Psoas muscle (tissue), 8 donors: Measurements from ENCODE around the gene PTEN. TPM values are rescaled to one million over a fixed set of nuclear protein-coding genes. Genes with fewer than 3 reads are reported as not detected.
"Not testable (repeated sequence)": the region's sequence is repeated elsewhere in the genome, so short reads cannot be mapped to it uniquely, and the experiment has no call there.

Experiments
- ATAC-seq, 4 donors: fragments of 200-7000 bp; cut with Tn5 transposase; one replicate each; pipeline ENCODE4 v1.9.1; 2020; ENCODE audit warnings: moderate library complexity in 3 of 4, mild to moderate bottlenecking in 2 of 4
- DNase-seq, 2 donors: peaks; one replicate each; pipeline ENCODE4 v3.0.0-alpha.2; 2020
- H3K27ac ChIP-seq: fragments of 200-600 bp; one replicate; pipeline ENCODE4 v1.8.0; 2022
- H3K27me3 ChIP-seq, 3 donors: fragments of 200-600 bp in 1 of 3; one replicate each; pipeline versions ENCODE4 v1.6.1 to v1.8.0; 2013 to 2022; ENCODE audit warnings: low read length in 2 of 3, mild to moderate bottlenecking in 2 of 3, moderate library complexity in 1 of 3; ENCODE audit not compliant: insufficient read depth in 3 of 3
- H3K36me3 ChIP-seq, 2 donors: fragments of 200-600 bp in 1 of 2; one replicate each; pipeline versions ENCODE4 v1.6.1 to v1.8.0; 2013 to 2022; ENCODE audit warnings: low read depth in 1 of 2, mild to moderate bottlenecking in 1 of 2, moderate library complexity in 1 of 2; ENCODE audit not compliant: insufficient read depth in 1 of 2
- H3K4me1 ChIP-seq: fragments of 200-600 bp; one replicate; pipeline ENCODE4 v1.8.0; 2022
- H3K4me3 ChIP-seq: fragments of 200-600 bp; one replicate; pipeline ENCODE4 v1.8.0; 2022; ENCODE audit warnings: mild to moderate bottlenecking
- H3K9me3 ChIP-seq: fragments of 200-600 bp; one replicate; pipeline ENCODE4 v1.8.0; 2022
- CTCF ChIP-seq: fragments of 200-600 bp; IDR thresholded peaks from one replicate; pipeline ENCODE4 v1.8.0; 2022; ENCODE audit warnings: antibody characterized with exemption
- WGBS, 3 donors: extraction: QIAGEN DNeasy Blood & Tissue Kit; methylation state at CpG; one replicate each; pipeline versions ENCODE4 v1.1.6 to v1.1.7; 2013; 5-methylcytosine and 5-hydroxymethylcytosine counted together
- intact Hi-C, 2 donors: fragments of 100-400 bp; cut with DNase I; formaldehyde crosslinking; loops; one replicate each; pipeline versions ENCODE4 v1.11.0 to v1.14.2; 2022
- polyA plus RNA-seq, 3 donors: library from polyadenylated mRNA; stranded (reverse); fragments of 200-250 nt; gene quantifications; one replicate each; pipeline ENCODE4 v1.2.3, GENCODE V29; 2013
- total RNA-seq, 4 donors: library from RNA; stranded (reverse); fragmentation: NEBNext Ultra II Directional in 2 of 4; extraction: Animal tissue kit (Norgen Biotek cat#: 25700) in 2 of 4; gene quantifications; one replicate each; pipeline versions ENCODE4 v1.2.1 to v1.2.4, GENCODE V29; 2021 to 2023
- donor health status: healthy with polysubstance abuse.
- donor health status: DM: no; HTN: no; CAD: no; lungs with moderate emphysema.
- donor health status: Bipolar disorder and iron deficiency.
- donor health status: healthy.
- donor health status: DM: yes; HTN: yes; CAD: no.
- donor health status: DM: no; HTN: no; CAD: no.
- donor health status: DM: no; HTN: no; CAD: no.
- donor health status: DM: yes; HTN: yes; CAD: no.

The PTEN gene
- total and polyA plus RNA-seq, 7 donors = 13.7 to 51.9 (median 29.8) TPM

- no peak for TF ChIP-seq CTCF
- Histone ChIP-seq H3K27me3 (no peaks in the 10 kb centered on the region), H3K9me3 (no peaks in the 10 kb centered on the region), H3K27ac (no peak overlapping the region), H3K36me3 (no peaks in the 10 kb centered on the region), H3K4me1 (no peaks in the 10 kb centered on the region), H3K4me3 (no peak overlapping the region)
- ATAC-seq (no peak), DNase-seq (no peak)
- intact Hi-C loops = no loop called here
- 94 to 95% (median 95%) methylated on average over 2 of the region's 2 CpGs for WGBS, 3 donors
Measured at GRCh38 chr10:87827681-87828080, 35.7 kb upstream of the PTEN start.

GRCh38 chr10:87829051-87829450 lies 34.4 kb upstream of the PTEN start:
- ATAC-seq, H3K27me3 ChIP-seq, H3K36me3 ChIP-seq, DNase-seq, H3K27ac ChIP-seq, H3K4me1 ChIP-seq, H3K4me3 ChIP-seq, intact Hi-C loops, H3K9me3 ChIP-seq: not testable (repeated sequence)
- 90 to 99% (median 94%) methylated on average over 4 of the region's 4 CpGs for WGBS, 3 donors

GRCh38 chr10:87829986-87830729 lies 33.3 kb upstream of the PTEN start:
- no peak for TF ChIP-seq CTCF
- Histone ChIP-seq H3K4me1 (no peaks in the 10 kb centered on the region), H3K36me3 (no peaks in the 10 kb centered on the region), H3K27ac (no peak overlapping the region), H3K9me3 (no peaks in the 10 kb centered on the region), H3K27me3 (no peaks in the 10 kb centered on the region), H3K4me3 (no peak overlapping the region)
- DNase-seq (no peak), ATAC-seq (no peak)
- intact Hi-C loops = no loop called here

- no peaks in the 10 kb centered on the region for H3K27me3 ChIP-seq
- H3K36me3 ChIP-seq = no peaks in the 10 kb centered on the region
- H3K4me3 ChIP-seq = no peak overlapping the region
- no peak overlapping the region for H3K27ac ChIP-seq
- intact Hi-C loops = no loop called here
- ATAC-seq (no peak), DNase-seq (no peak)
- no peaks in the 10 kb centered on the region for H3K4me1 ChIP-seq
- no peaks in the 10 kb centered on the region for H3K9me3 ChIP-seq
- 80 to 87% (median 87%) methylated on average over 4 of the region's 4 CpGs for WGBS, 3 donors
- no peak for TF ChIP-seq CTCF
Measured at GRCh38 chr10:87836098-87836497, 27.3 kb upstream of the PTEN start.

- Histone ChIP-seq H3K9me3 (no peaks in the 10 kb centered on the region), H3K4me3 (no peak overlapping the region), H3K36me3 (no peaks in the 10 kb centered on the region), H3K27ac (no peak overlapping the region), H3K27me3 (no peaks in the 10 kb centered on the region), H3K4me1 (no peaks in the 10 kb centered on the region)
- ATAC-seq (no peak), DNase-seq (no peak)
- intact Hi-C loops = no loop called here
- TF ChIP-seq CTCF = no peak
Measured at GRCh38 chr10:87837445-87837844, 26.0 kb upstream of the PTEN start.
